Stimulated activated CD4-positive, alpha-beta T cell treated with anti-CD3 and anti-CD28 coated beads, Interleukin-12 subunit alpha, Interleukin-12 subunit beta, amount 100 ng/mL, for 48 hours (primary cell): ENCODE results near the gene MUC12.
"Not testable (repeated sequence)": the region's sequence is repeated elsewhere in the genome, so short reads cannot be mapped to it uniquely, and the experiment has no call there.

ENCODE experiments used
- DNase-seq, 3 donors: peaks; one replicate each; pipeline ENCODE4 v3.0.0-alpha.2; 2020; ENCODE audit warnings: low read depth in 2 of 3, low spot score in 1 of 3

Gene MUC12

GRCh38 chr7:100969066-100969615 lies at the start of gene MUC12:
MUC12 (plus strand) TSS chr7:100969565; CDS start chr7:100969623, 58 bp downstream.
- DNase-seq, result no peak

- not testable (repeated sequence) for DNase-seq
Measured at GRCh38 chr7:100919779-100920437, 49.5 kb upstream of the MUC12 start.

- no peak for DNase-seq
Measured at GRCh38 chr7:100921039-100921438, 48.3 kb upstream of the MUC12 start.

- not testable (repeated sequence) for DNase-seq
Measured at GRCh38 chr7:100923616-100924015, 45.7 kb upstream of the MUC12 start.

GRCh38 chr7:100929808-100930174 lies 39.6 kb upstream of the MUC12 start:
- no peak for DNase-seq

GRCh38 chr7:100933734-100934133 lies 35.6 kb upstream of the MUC12 start:
- no peak for DNase-seq

- DNase-seq, result not testable (repeated sequence)
Measured at GRCh38 chr7:100935381-100935780, 34.0 kb upstream of the MUC12 start.

- DNase-seq, result not testable (repeated sequence)
Measured at GRCh38 chr7:100936167-100936566, 33.2 kb upstream of the MUC12 start.

GRCh38 chr7:100942045-100942774 lies 27.2 kb upstream of the MUC12 start:
- DNase-seq, result no peak

GRCh38 chr7:100943693-100944092 lies 25.7 kb upstream of the MUC12 start:
- DNase-seq, result no peak

GRCh38 chr7:100944138-100944537 lies 25.2 kb upstream of the MUC12 start:
- DNase-seq, result no peak

GRCh38 chr7:100946111-100946510 lies 23.3 kb upstream of the MUC12 start:
- no peak for DNase-seq

- no peak for DNase-seq
Measured at GRCh38 chr7:100946766-100947365, 22.5 kb upstream of the MUC12 start.

- DNase-seq, result no peak
Measured at GRCh38 chr7:100947792-100948191, 21.6 kb upstream of the MUC12 start.

- no peak for DNase-seq
Measured at GRCh38 chr7:100949227-100949932, 20.0 kb upstream of the MUC12 start, which contains the start of gene MUC3A. MUC3A (plus strand) TSS chr7:100949534; CDS start chr7:100949625, 91 bp downstream.

GRCh38 chr7:100949933-100950443 lies 19.4 kb upstream of the MUC12 start:
- no peak for DNase-seq

- no peak for DNase-seq
Measured at GRCh38 chr7:100951172-100951571, 18.2 kb upstream of the MUC12 start.

- no peak for DNase-seq
Measured at GRCh38 chr7:100951888-100952560, 17.3 kb upstream of the MUC12 start.

- DNase-seq, result no peak
Measured at GRCh38 chr7:100952641-100953040, 16.7 kb upstream of the MUC12 start.

GRCh38 chr7:100957832-100958421 lies 11.4 kb upstream of the MUC12 start:
- no peak for DNase-seq
